Embryonic facial prominence (tissue), 1 donor: ENCODE measurements around the gene CNIH3.
"Not testable (repeated sequence)": the region's sequence is repeated elsewhere in the genome, so short reads cannot be mapped to it uniquely, and the experiment has no call there.

ENCODE experiments used
- DNase-seq: peaks from one replicate; pipeline ENCODE4 v3.0.0-alpha.2; 2016; ENCODE audit errors: extremely low spot score

CNIH3 gene

GRCh38 chr1:224687465-224687864 is 71.3 kb downstream of the CNIH3 start:
- DNase-seq = no peak

GRCh38 chr1:224689374-224689773 is 73.3 kb downstream of the CNIH3 start:
- DNase-seq = no peak

- DNase-seq = no peak
Observed at GRCh38 chr1:224690576-224690975, 74.5 kb downstream of the CNIH3 start.

- DNase-seq = no peak
Observed at GRCh38 chr1:224691148-224691925, 75.2 kb downstream of the CNIH3 start.

GRCh38 chr1:224694969-224695368 is 78.9 kb downstream of the CNIH3 start:
- no peak for DNase-seq

- no peak for DNase-seq
Observed at GRCh38 chr1:224696021-224696420, 79.9 kb downstream of the CNIH3 start.

GRCh38 chr1:224696891-224697765 is 81.0 kb downstream of the CNIH3 start:
- DNase-seq = no peak

GRCh38 chr1:224698015-224698451 is 81.9 kb downstream of the CNIH3 start:
- DNase-seq = no peak

GRCh38 chr1:224700918-224701531 is 84.9 kb downstream of the CNIH3 start:
- no peak for DNase-seq

- no peak for DNase-seq
Observed at GRCh38 chr1:224703702-224704101, 87.6 kb downstream of the CNIH3 start.

GRCh38 chr1:224704107-224704735 is 88.1 kb downstream of the CNIH3 start:
- DNase-seq = no peak

GRCh38 chr1:224705578-224705977 is 89.5 kb downstream of the CNIH3 start:
- no peak for DNase-seq

GRCh38 chr1:224707843-224708725 is 92.0 kb downstream of the CNIH3 start:
- no peak for DNase-seq

GRCh38 chr1:224710196-224710595 is 94.1 kb downstream of the CNIH3 start:
- no peak for DNase-seq

GRCh38 chr1:224711231-224711756 is 95.2 kb downstream of the CNIH3 start:
- DNase-seq = not testable (repeated sequence)

- no peak for DNase-seq
Observed at GRCh38 chr1:224711876-224712275, 95.8 kb downstream of the CNIH3 start.

GRCh38 chr1:224713228-224713627 is 97.1 kb downstream of the CNIH3 start:
- DNase-seq = no peak

- DNase-seq = no peak
Observed at GRCh38 chr1:224714553-224714952, 98.4 kb downstream of the CNIH3 start.

- DNase-seq = no peak
Observed at GRCh38 chr1:224718470-224719053, 102.4 kb downstream of the CNIH3 start.

- DNase-seq = no peak
Observed at GRCh38 chr1:224719716-224720115, 103.6 kb downstream of the CNIH3 start.
